SW 1271 (cell line): ENCODE measurements around the gene SEC24B.
"Not testable (repeated sequence)": the region's sequence is repeated elsewhere in the genome, so short reads cannot be mapped to it uniquely, and the experiment has no call there.

ENCODE experiments used
- DNase-seq, 2 experiments: peaks; one replicate each; lab custom pipeline; 2025; lab: John Stamatoyannopoulos, UW

SEC24B gene

GRCh38 chr4:109432696-109433095 is 919 bp upstream of the SEC24B start:
- no peak for DNase-seq

DNA sequence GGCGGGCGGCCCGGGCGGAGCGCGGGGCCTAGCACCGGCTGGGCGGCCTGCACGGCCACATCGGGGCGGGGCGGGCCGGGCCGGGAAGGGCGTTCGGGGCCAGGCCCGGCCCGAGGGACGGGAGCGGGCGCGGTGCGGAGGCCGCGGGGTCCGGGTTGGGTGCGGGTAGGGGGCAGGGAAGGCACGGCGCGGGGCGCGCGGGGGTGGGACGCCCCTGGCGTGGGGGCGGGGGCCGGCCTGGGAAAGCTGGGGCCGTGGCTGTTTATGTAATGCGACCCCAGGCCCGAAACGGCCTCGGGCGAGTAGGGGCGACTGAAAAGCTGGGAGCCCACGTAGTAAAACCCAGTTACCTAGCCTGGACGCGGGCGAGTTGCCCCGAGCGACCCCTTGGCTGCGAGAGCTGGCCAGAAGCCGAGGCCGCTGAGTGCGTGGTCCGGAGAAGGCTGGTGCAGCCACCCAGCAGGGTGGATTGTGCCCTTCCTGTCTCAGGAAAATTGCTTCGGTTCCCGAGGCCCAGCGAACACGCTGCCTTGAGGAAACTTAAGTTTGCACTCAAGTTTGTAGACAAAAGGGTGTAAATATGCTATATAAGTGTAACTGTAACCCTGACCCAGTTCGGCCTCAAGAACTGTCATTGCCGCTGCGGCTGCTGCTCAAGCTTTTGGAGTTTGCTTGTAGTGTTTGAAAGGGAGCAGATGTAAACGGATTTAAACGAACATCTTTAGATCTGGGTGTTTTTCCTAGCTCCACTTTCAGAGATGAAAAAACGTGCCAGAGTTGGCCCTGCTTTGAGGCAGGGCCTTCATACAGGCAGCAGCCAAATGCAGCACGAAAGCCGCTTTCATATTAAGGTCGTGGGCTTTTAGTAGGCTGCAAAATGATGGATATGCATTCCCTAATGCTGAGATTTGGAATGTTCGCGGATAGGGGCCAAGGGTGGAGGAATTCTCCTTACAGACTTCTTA is 674 bp downstream of the SEC24B start:
- DNase-seq, result no peak

DNA sequence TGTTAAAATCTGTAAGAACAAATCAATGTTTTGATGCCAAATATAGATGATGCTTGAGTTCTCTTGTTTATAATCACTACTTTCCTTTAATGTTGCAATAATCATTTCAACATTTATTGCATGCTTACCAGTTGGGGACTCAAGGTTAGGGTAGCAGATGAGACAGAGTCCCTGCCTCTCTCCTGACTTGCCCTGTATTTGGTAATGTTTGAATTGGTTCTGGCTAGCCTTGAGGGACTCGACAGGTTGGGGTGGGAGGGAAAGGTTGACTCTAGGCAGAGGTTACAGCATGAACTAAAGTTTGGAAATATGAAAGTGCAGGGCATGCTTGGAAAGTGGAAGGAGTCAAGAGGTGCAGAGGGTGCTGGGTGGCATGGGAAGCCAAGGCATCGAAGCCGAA is 2.0 kb downstream of the SEC24B start:
- no peak for DNase-seq

DNA sequence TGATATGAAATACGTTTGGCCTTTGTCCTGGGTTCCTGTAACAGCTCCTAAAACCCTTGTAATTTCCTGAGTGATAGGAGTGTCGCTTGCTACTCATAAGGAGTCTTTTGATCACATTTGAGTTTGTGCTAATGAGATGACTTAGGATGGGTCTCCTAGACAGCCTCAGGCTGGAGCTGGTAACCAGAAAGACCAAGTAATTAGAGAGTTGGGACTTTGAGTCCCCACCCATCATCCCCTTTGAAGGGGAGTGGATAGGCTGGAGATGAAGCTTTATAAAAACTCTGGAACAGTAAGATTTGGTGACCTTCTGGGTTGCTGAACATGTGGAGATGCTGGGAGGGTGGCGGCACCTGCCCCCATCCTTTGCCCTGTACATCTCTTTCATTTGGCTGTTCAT is 2.9 kb downstream of the SEC24B start:
- DNase-seq, result no peak

- DNase-seq, result no peak
Observed at GRCh38 chr4:109440948-109441347, 7.3 kb downstream of the SEC24B start.

DNA sequence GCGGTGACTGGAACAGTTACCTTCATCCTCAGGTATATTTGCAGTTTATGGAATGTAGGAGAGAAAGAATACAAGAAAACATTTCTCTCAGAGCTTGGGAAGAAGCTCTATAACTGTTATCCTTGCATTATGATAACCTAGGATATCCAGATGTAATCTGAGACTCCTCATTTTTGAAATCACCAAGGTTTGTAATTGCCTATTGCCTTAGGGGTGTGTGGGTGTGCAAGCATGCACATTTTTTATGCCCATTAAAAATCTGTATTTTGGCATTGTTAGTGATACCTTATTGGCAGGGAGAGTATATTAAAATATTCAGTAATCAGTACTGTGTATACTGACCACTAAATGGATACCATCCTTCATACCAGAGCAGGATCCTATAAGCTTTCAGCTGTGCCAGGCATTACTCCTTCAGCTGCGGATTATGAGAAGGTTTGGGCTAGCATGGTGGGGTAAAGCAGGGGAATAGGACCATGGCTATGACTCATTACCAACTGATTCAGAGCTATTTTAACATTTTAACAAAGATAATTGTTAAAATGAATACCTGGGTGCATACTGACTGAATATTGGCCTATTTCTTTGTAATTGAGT is 8.3 kb downstream of the SEC24B start:
- DNase-seq, result no peak

DNA sequence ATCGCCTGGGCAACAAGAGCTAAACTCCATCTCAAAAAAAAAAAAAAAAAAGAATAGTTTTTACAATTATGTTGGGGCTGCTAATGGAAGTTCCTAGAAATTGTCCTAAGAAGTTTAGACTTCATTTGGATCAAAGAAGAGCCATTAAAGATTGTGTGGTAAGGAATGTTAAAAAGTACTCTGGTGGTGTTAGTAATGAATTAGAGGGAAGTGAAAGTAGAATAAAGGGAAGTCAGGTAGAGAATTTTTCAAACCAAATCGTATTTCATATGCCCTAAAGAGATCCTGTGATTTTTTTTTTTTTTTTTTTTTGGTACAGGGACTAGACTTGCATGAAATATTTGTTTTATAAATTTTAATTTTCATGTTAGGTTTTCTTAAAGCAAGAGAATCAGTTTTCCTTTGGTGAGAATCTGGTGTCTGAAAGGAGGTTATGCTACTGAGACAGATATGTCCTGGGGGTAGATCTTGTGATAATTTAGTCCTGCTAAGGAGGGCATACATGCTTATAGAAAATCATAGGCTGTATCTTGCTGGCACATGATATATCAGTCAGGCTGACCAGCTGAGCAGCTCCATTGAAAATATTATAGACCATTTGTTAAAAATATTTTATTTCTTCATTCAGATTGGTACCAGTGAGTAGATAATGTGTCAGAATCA is 10.7 kb downstream of the SEC24B start:
- DNase-seq, result no peak

DNA sequence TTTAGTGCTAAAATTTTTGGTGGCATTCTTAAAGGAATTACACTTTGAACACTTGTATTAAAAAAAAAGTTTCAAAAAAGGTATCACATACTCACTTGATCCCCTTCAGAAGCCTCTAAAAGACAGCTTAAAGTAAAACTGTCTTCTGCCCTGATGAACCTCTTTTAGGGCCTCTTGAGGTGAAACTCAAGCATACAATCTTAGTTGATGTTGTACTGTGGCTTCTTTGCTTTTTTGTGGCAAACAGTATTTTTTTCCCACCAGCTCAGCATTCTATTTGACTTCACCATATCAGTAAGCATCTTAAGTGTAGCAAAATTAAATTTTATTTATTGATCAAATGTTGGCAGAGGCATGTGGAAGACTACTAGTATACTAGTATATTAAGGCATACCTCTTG is 13.7 kb downstream of the SEC24B start:
- no peak for DNase-seq

DNA sequence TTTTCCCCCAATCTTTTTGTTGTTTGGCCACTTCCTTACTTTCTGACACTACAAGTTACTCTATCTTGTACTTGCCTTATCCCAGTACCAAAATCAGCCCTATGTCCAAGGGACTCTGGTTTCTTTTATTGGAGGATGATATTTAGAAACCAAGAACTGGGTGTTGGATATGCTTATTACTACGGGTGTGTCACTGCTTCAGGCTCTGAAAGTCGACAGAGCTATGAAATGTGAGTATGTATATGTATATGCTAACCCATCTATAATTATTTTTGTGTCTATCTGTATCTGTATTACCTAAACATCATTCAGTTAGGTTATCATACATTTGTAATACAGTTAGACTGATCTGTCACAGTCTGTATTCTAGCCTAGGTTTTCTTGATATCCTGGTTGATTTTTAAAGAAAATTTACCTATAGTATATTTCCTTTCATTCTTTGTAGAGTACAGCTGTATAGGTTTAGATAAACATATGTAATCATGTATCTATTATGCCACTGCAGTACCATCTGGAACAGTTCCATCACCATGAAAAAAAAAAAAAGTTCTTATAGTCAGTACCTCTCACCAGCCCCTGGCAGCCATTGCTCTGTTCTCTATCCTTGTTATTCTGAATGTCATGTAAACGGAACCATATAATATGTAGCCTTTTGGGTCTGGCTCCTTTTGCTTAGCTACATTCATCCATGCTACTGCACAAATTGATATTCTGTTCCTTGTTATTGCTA is 18.1 kb downstream of the SEC24B start:
- no peak for DNase-seq

GRCh38 chr4:109453110-109453509 is 19.5 kb downstream of the SEC24B start:
- DNase-seq, result not testable (repeated sequence)

DNA sequence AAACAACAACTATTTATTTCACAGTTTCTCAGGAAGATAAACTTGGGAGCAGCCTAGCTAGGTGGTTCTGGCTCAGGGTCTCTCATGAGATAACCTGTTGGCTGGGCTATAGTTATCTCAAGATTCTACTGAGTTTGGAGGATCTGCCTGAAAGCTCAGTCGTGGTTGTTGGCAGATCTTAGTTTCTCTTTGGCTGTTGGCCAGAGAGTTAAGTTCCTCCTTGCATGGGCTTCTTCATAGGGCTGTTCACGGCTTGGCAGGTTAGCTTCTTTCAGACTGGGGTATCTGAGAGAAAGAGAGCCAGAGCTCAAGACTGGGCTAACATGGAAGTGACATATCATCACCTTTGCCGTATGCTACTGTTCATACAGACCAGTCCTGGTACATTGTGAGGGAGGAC is 28.7 kb downstream of the SEC24B start:
- no peak for DNase-seq

- no peak for DNase-seq
Observed at GRCh38 chr4:109462802-109463201, 29.2 kb downstream of the SEC24B start.

- DNase-seq, result no peak
Observed at GRCh38 chr4:109465069-109465468, 31.5 kb downstream of the SEC24B start.

DNA sequence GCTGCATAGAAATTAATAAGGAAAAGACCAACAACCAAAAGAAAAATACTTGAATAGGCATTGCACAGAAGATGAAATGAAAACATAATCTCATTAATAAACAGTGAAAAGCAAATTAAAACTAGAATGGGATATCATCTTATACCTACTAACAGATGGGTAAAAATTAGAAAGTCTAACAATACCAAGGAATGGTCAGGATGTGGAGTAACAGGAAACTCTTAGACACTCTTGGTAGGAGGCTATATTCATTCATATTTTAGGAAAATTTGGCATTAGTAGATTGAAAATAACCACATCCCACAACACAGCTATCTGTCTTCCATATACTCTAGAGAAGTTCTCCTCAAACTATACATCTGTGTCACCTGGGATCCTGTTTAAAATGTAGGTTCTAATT is 36.3 kb downstream of the SEC24B start:
- DNase-seq, result no peak

GRCh38 chr4:109472343-109472761 is 38.7 kb downstream of the SEC24B start:
- DNase-seq, result no peak

GRCh38 chr4:109473824-109474223 is 40.2 kb downstream of the SEC24B start:
- no peak for DNase-seq

DNA sequence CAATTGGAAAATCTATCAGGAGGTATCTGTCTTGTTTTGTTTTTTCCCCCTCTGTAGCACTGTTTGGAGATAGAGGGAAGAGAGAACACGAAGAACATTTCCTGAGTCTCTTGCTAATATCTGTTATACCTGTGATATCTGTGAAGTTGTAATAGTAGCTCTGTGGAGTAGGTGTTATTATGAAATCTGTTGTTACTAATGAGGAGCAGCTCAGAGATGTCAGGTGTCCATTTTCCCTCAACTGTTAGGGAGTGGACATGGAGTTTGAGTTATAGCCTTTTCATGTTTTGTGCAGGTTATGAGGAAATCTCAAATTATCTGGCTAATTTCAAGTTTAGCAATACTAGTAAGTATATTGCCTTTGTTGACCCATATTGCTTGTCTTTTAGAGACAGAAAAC is 52.4 kb downstream of the SEC24B start:
- DNase-seq, result no peak

GRCh38 chr4:109494563-109494962 is 60.9 kb downstream of the SEC24B start:
- no peak for DNase-seq

DNA sequence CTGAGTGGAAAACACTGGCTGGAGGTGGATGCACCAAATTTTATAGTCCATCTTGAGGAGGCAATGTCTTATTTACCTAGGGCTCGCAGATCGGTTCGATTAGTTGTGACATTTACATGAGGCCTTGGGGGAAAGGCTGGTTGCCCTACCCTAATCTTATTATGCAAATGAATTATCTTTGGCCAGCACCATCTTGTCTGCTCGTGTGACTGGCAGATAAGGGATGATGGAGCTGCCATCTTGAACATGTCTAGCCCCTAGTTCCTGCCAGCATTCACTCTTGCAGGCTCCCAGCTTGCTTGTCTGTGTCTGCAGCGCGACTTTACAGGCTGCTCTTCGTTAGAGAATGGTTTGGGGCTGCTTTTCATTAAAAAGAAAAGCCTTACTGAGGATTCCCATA is 61.9 kb downstream of the SEC24B start:
- DNase-seq, result no peak

DNA sequence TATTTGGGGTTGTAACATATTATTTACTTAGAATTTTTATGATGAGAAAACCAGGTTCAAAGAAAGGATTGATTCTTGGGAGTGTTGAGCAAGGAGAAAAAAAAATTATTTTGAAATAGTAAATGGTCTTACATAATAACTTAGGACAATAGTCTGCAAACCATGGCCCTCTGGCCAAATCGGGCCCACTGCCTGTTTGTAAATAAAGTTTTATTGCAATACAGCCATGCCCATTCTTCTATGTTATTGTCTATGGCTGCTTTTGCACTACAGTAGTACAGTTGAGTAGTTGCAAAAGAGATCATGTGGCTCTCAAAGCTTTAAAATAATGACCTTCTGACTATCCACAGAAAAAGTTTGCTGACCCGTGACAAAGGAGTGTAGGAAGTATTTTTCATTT is 63.3 kb downstream of the SEC24B start:
- no peak for DNase-seq

- no peak for DNase-seq
Observed at GRCh38 chr4:109497511-109497910, 63.9 kb downstream of the SEC24B start.

GRCh38 chr4:109499513-109499912 is 65.9 kb downstream of the SEC24B start:
- DNase-seq, result no peak
